Astrocyte (in vitro differentiated cells and primary cell): ENCODE measurements around the gene DKC1.
"Not testable (repeated sequence)": the region's sequence is repeated elsewhere in the genome, so short reads cannot be mapped to it uniquely, and the experiment has no call there.

Experiments
- CTCF ChIP-seq: IDR thresholded peaks from 2 replicates; pipeline ENCODE4 v1.5.1; 2011; ENCODE audit warnings: low read depth, mild to moderate bottlenecking, inconsistent platforms, low read length, moderate library complexity; ENCODE audit not compliant: insufficient read depth
- EZH2 ChIP-seq: IDR thresholded peaks from 2 replicates; pipeline ENCODE4 v1.6.1; 2012; ENCODE audit warnings: mild to moderate bottlenecking, low read length, inconsistent platforms; ENCODE audit not compliant: insufficient read depth

DNA sequence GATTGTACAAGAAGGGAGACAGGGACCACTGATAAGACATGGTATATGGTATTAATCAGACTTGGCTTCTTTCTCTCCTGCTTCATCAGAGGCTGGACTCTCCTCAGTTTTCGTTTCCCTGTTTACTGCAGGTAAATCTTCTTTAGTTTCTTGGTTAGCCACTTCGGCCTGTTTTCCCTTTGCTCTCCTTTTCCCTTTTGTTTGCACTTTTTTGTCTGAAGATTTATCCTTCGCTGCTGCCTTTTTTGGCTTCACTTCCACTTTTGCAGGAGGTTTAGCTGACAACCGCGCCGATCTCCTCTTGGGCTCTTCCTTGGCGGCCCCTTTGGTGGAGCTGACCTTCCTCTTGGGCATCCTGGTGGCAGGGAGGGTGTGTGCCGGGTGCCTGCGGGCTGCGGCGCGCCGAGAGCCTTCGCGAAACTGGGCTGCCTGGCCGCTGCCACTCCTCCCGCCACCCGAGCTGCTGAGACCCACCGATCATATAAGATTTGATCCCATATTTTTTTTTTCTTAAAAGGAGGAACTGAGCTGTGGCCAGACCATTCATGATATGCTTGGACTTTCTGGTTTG is 54.5 kb downstream of the DKC1 start:
- TF ChIP-seq CTCF, EZH2: not testable (repeated sequence)
